RWPE2 (cell line): ENCODE data around the gene TXNDC5.

Experiments used
- ATAC-seq: fragments of 200-7000 bp; cut with Tn5 transposase; 3 replicates; pipeline ENCODE4 v1.9.1; 2021; ENCODE audit warnings: low read depth
- DNase-seq: peaks from one replicate; pipeline ENCODE4 v3.0.0-alpha.2; 2020; ENCODE audit warnings: low spot score
- H3K27ac ChIP-seq: fragments of 450-650 bp; 2 replicates; pipeline ENCODE4 v1.5.1; 2017; ENCODE audit warnings: mild to moderate bottlenecking; ENCODE audit not compliant: poor library complexity, severe bottlenecking
- H3K27me3 ChIP-seq: fragments of 250-450 bp; sonication (Bioruptor Pico); 2 replicates; pipeline ENCODE4 v1.5.1; 2021; ENCODE audit warnings: mild to moderate bottlenecking, moderate library complexity; ENCODE audit not compliant: insufficient read depth, poor library complexity, severe bottlenecking
- H3K36me3 ChIP-seq: fragments of 250-450 bp; sonication (Bioruptor Pico); 2 replicates; pipeline ENCODE4 v1.5.1; 2020; ENCODE audit warnings: low read depth, mild to moderate bottlenecking, moderate library complexity
- H3K4me1 ChIP-seq: fragments of 250-450 bp; sonication (Bioruptor Pico); 2 replicates; pipeline ENCODE4 v1.5.1; 2021; ENCODE audit warnings: mild to moderate bottlenecking, moderate library complexity; ENCODE audit not compliant: insufficient read depth, poor library complexity, severe bottlenecking
- H3K4me3 ChIP-seq: fragments of 250-450 bp; sonication (Bioruptor Pico); 2 replicates; pipeline ENCODE4 v1.5.1; 2021; ENCODE audit warnings: mild to moderate bottlenecking, moderate library complexity; ENCODE audit not compliant: severe bottlenecking
- H3K9me3 ChIP-seq: fragments of 250-450 bp; sonication (Bioruptor Pico); 2 replicates; pipeline ENCODE4 v1.5.1; 2021; ENCODE audit warnings: mild to moderate bottlenecking, moderate library complexity; ENCODE audit not compliant: severe bottlenecking
- CTCF ChIP-seq: fragments of 450-650 bp; IDR thresholded peaks from one replicate; pipeline ENCODE4 v1.5.1; 2017; ENCODE audit warnings: mild to moderate bottlenecking, moderate library complexity; ENCODE audit not compliant: poor library complexity, severe bottlenecking

TXNDC5 gene

DNA sequence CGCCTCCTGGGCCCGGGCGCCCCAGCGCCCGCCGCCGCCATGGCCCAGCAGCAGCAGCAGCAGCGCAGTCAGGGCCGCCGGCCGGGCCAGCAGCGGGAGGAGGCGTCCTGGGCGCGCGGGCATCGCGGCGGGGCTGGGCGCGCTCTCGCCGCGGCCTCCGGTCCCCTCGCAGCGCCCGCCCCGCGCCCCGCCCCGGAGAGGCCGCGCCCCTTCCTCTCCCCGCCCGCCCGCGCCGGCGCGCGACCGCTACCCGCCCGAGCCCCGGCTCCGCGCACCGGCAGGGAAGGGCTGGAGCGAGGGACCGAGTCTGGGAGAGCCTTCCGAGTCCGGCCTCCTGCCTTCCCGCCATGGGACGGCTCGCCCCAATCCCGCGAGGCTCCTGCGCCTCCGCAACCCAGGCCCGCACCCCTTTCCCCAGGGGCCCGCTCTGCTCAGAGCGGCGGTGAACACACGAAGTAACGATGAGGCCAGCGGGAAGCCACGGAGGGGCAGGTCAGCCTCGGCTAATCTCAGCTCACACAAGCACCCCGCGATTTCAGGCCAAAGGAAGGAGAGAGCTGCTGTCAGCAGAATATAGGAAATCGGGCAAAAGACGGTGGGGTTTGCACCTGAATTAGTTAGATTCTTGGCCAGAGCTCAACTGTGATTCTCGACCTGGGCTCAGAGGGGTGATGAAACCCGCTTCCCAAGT, at the start of gene TXNDC5:
Gene TXNDC5 (minus strand): TSS at position 135 of the 691 bp plus-strand sequence. CDS start 12 bp downstream, at position 123.
- Histone ChIP-seq H3K27ac (peak within 1 kb of the TSS; percentile 57), H3K27me3 (no peaks in the 10 kb centered on the region), H3K4me3 (peak within 1 kb of the TSS; percentile 100), H3K9me3 (no peaks in the 10 kb centered on the region), H3K36me3 (peaks cover 14% of the 10 kb centered on the region), H3K4me1 (peaks cover 6% of the 10 kb centered on the region)
- ATAC-seq (peak; percentile 74), DNase-seq (peak; percentile 67)
- peak; percentile 9 for TF ChIP-seq CTCF

DNA sequence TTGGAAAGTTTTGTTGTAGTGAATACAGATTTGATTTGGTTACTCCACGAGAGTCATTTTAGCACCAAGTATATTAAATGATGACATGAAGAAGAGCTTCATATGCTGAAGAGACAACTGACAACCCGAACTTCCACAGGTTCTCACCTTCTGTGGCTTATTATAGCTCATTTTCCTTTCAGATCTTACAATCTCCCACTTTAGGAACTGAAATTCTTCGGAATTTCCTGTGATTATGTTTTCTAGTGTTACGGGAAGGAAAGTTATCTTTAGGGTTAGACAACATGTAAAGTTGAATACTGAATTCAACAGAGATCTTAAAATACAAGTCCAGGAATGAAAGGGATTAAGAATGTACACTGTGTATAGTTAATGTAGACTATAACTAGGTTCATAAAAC, 49.6 kb upstream of the TXNDC5 start:
- Histone ChIP-seq H3K4me3 (no peak overlapping the region), H3K36me3 (no peaks in the 10 kb centered on the region), H3K27ac (no peak overlapping the region), H3K9me3 (no peaks in the 10 kb centered on the region), H3K4me1 (no peaks in the 10 kb centered on the region), H3K27me3 (no peaks in the 10 kb centered on the region)
- ATAC-seq (no peak), DNase-seq (no peak)
- no peak for TF ChIP-seq CTCF

- Histone ChIP-seq H3K27me3 (no peaks in the 10 kb centered on the region), H3K36me3 (no peaks in the 10 kb centered on the region), H3K4me1 (no peaks in the 10 kb centered on the region), H3K27ac (no peak overlapping the region), H3K9me3 (no peaks in the 10 kb centered on the region), H3K4me3 (no peak overlapping the region)
- no peak for ATAC-seq
- no peak for TF ChIP-seq CTCF
- DNase-seq: no peak
These were observed 48.9 kb upstream of the TXNDC5 start for GRCh38 chr6:7959453-7959852.

DNA sequence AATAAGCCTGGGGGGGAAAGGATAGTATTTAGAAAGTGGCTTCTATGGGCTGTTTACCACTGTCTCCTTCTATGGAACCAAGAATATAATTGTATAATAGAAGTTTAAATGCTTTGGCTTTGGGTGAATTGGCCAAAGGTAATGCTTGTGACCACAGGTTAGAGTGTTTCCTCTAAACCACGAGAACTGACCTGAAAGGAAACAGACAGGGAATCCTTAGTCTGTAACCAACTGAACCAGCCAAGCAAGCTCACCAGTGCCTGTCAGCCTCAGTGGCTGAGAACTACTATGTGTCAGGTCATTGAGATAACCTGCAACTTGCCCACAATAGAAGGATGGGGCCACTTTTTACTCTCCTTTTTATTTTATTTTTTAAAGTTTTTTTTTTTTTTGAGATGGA, 47.9 kb upstream of the TXNDC5 start:
- H3K27me3 ChIP-seq: no peaks in the 10 kb centered on the region
- no peak for DNase-seq
- no peak for ATAC-seq
- no peak for TF ChIP-seq CTCF
- H3K36me3 ChIP-seq: no peaks in the 10 kb centered on the region
- no peaks in the 10 kb centered on the region for H3K9me3 ChIP-seq
- no peak overlapping the region for H3K27ac ChIP-seq
- H3K4me3 ChIP-seq: no peak overlapping the region
- H3K4me1 ChIP-seq: no peaks in the 10 kb centered on the region

GRCh38 chr6:7956257-7956656, 45.7 kb upstream of the TXNDC5 start:
- DNase-seq: no peak
- no peaks in the 10 kb centered on the region for H3K27me3 ChIP-seq
- H3K4me1 ChIP-seq: no peaks in the 10 kb centered on the region
- no peak for ATAC-seq
- no peaks in the 10 kb centered on the region for H3K36me3 ChIP-seq
- H3K27ac ChIP-seq: no peak overlapping the region
- peaks cover 2% of the 10 kb centered on the region for H3K9me3 ChIP-seq
- TF ChIP-seq CTCF: no peak
- H3K4me3 ChIP-seq: no peak overlapping the region
